GM13976 (cell line): Measurements from ENCODE around the gene MYMX.

Experiments used
- DNase-seq: peaks from one replicate; pipeline ENCODE4 v3.0.0; 2012; ENCODE audit warnings: low spot score
- CTCF ChIP-seq: IDR thresholded peaks from 2 replicates; pipeline ENCODE4 v1.5.1; 2012; ENCODE audit warnings: borderline replicate concordance, mild to moderate bottlenecking; ENCODE audit not compliant: insufficient read depth; ENCODE audit errors: extremely low read depth, missing control alignments, control extremely low read depth
- in situ Hi-C: fragments of 300-500 bp; cut with MboI; formaldehyde crosslinking; loops from one replicate; pipeline ENCODE4 v1.12.0; 2022; ENCODE audit warnings: low sequenced_read_pairs, mixed read lengths, inconsistent platforms; ENCODE audit not compliant: unreplicated experiment

The MYMX gene

GRCh38 chr6:44176130-44176761, 40.5 kb upstream of the MYMX start:
- DNase-seq = no peak
- in situ Hi-C loops = no loop called here
- TF ChIP-seq CTCF = no peak

GRCh38 chr6:44176762-44177509, 39.8 kb upstream of the MYMX start:
- peak; percentile 82 for DNase-seq
- TF ChIP-seq CTCF = no peak
- in situ Hi-C loops = no loop called here

- in situ Hi-C loops = no loop called here
- no peak for TF ChIP-seq CTCF
- DNase-seq = no peak
Observed at GRCh38 chr6:44177691-44178423, 38.9 kb upstream of the MYMX start.

- no peak for DNase-seq
- in situ Hi-C loops = no loop called here
- no peak for TF ChIP-seq CTCF
Observed at GRCh38 chr6:44178424-44179071, 38.2 kb upstream of the MYMX start.

GRCh38 chr6:44179072-44179536, 37.6 kb upstream of the MYMX start:
- no peak for DNase-seq
- no peak for TF ChIP-seq CTCF
- in situ Hi-C loops = no loop called here

GRCh38 chr6:44179648-44180047, 37.1 kb upstream of the MYMX start:
- no peak for TF ChIP-seq CTCF
- in situ Hi-C loops = no loop called here
- DNase-seq = no peak
